H9 (cell line): Measurements from ENCODE around the gene COMP. TPM values are rescaled to one million over a fixed set of nuclear protein-coding genes. Genes with fewer than 3 reads are reported as not detected.

Experiments used
- DNase-seq: peaks from one replicate; pipeline ENCODE4 v3.0.0-alpha.2; 2017
- H2AFZ ChIP-seq: one replicate; pipeline ENCODE4 v1.6.1; 2013; ENCODE audit warnings: mild to moderate bottlenecking, low read length, control low read depth, moderate library complexity
- H2AK5ac ChIP-seq: 2 replicates; pipeline ENCODE4 v1.6.1; 2013; ENCODE audit warnings: low read length, control low read depth, mixed read lengths; ENCODE audit not compliant: insufficient read length
- H2BK120ac ChIP-seq: one replicate; pipeline ENCODE4 v1.6.1; 2013; ENCODE audit warnings: low read depth, mild to moderate bottlenecking, low read length, control low read depth, inconsistent platforms; ENCODE audit not compliant: poor library complexity, severe bottlenecking
- H2BK12ac ChIP-seq: 2 replicates; pipeline ENCODE4 v1.6.1; 2013; ENCODE audit warnings: low read length, control low read depth, mixed read lengths, low read depth; ENCODE audit not compliant: insufficient read length
- H2BK15ac ChIP-seq: 2 replicates; pipeline ENCODE4 v1.6.1; 2013; ENCODE audit warnings: low read depth, low read length, control low read depth
- H2BK20ac ChIP-seq: one replicate; pipeline ENCODE4 v1.6.1; 2013; ENCODE audit warnings: low read depth, mild to moderate bottlenecking, low read length, control low read depth, inconsistent platforms; ENCODE audit not compliant: poor library complexity, severe bottlenecking
- H2BK5ac ChIP-seq: 2 replicates; pipeline ENCODE4 v1.6.1; 2013; ENCODE audit warnings: low read length, control low read depth, mixed read lengths; ENCODE audit not compliant: insufficient read length
- H3K14ac ChIP-seq: 2 replicates; pipeline ENCODE4 v1.6.1; 2013; ENCODE audit warnings: low read length, control low read depth; ENCODE audit not compliant: insufficient read depth
- H3K18ac ChIP-seq: 2 replicates; pipeline ENCODE4 v1.6.1; 2013; ENCODE audit warnings: low read depth, mild to moderate bottlenecking, mixed read lengths, low read length, control low read depth; ENCODE audit not compliant: insufficient read length
- H3K23ac ChIP-seq: 2 replicates; pipeline ENCODE4 v1.6.1; 2013; ENCODE audit warnings: low read length, control low read depth, mixed read lengths, low read depth; ENCODE audit not compliant: insufficient read length
- H3K23me2 ChIP-seq: 2 replicates; pipeline ENCODE4 v1.6.1; 2013; ENCODE audit warnings: low read depth, mild to moderate bottlenecking, mixed read lengths, low read length, control low read depth; ENCODE audit not compliant: insufficient read length, poor library complexity, severe bottlenecking
- H3K27ac ChIP-seq: 2 replicates; pipeline ENCODE4 v1.5.1; 2013; ENCODE audit warnings: low read length, control low read depth, mixed read lengths, low read depth; ENCODE audit not compliant: insufficient read length
- H3K27me3 ChIP-seq: 2 replicates; pipeline ENCODE4 v1.6.1; 2013; ENCODE audit warnings: low read length, control low read depth, inconsistent platforms; ENCODE audit not compliant: insufficient read depth
- H3K4ac ChIP-seq: 2 replicates; pipeline ENCODE4 v1.6.1; 2013; ENCODE audit warnings: low read depth, mild to moderate bottlenecking, control low read depth, inconsistent platforms, low read length, moderate library complexity
- H3K4me1 ChIP-seq: 2 replicates; pipeline ENCODE4 v1.6.1; 2013; ENCODE audit warnings: low read length, control low read depth, inconsistent platforms; ENCODE audit not compliant: insufficient read depth
- H3K4me2 ChIP-seq: 2 replicates; pipeline ENCODE4 v1.6.1; 2013; ENCODE audit warnings: low read length, control low read depth, mixed read lengths; ENCODE audit not compliant: insufficient read length, insufficient read depth
- H3K56ac ChIP-seq: 2 replicates; pipeline ENCODE4 v1.6.1; 2013; ENCODE audit warnings: low read depth, mild to moderate bottlenecking, mixed read lengths, low read length, control low read depth; ENCODE audit not compliant: insufficient read length
- H3K79me1 ChIP-seq: 2 replicates; pipeline ENCODE4 v1.6.1; 2013; ENCODE audit warnings: low read depth, mild to moderate bottlenecking, moderate library complexity, low read length, control low read depth, inconsistent platforms; ENCODE audit not compliant: insufficient read depth, poor library complexity, severe bottlenecking
- H3K79me2 ChIP-seq: 2 replicates; pipeline ENCODE4 v1.6.1; 2013; ENCODE audit warnings: low read length, control low read depth, inconsistent platforms; ENCODE audit not compliant: insufficient read depth
- H3K9ac ChIP-seq: 2 replicates; pipeline ENCODE4 v1.6.1; 2013; ENCODE audit warnings: low read length, control low read depth, mixed read lengths; ENCODE audit not compliant: insufficient read length; ENCODE audit errors: extremely low read depth
- H3K9me3 ChIP-seq: one replicate; pipeline ENCODE4 v1.6.1; 2013; ENCODE audit warnings: low read depth, low read length, inconsistent platforms; ENCODE audit not compliant: control insufficient read depth
- H3T11ph ChIP-seq: one replicate; pipeline ENCODE4 v1.6.1; 2013; ENCODE audit warnings: mild to moderate bottlenecking, low read length, control low read depth, inconsistent platforms
- H4K20me1 ChIP-seq: one replicate; pipeline ENCODE4 v1.6.1; 2013; ENCODE audit not compliant: control insufficient read depth, insufficient read length, insufficient read depth
- H4K5ac ChIP-seq: 2 replicates; pipeline ENCODE4 v1.6.1; 2013; ENCODE audit warnings: low read depth, mild to moderate bottlenecking, mixed read lengths, low read length, control low read depth; ENCODE audit not compliant: insufficient read length
- H4K8ac ChIP-seq: replicated peaks from 2 replicates; pipeline ENCODE4 v1.6.1; 2013; ENCODE audit warnings: low read length, control low read depth, mixed read lengths, low read depth; ENCODE audit not compliant: insufficient read length
- H4K91ac ChIP-seq: 2 replicates; pipeline ENCODE4 v1.6.1; 2013; ENCODE audit warnings: low read depth, mild to moderate bottlenecking, moderate library complexity, mixed read lengths, low read length, control low read depth; ENCODE audit not compliant: insufficient read length
- H3K27ac Mint-ChIP-seq, 3 experiments: 2 replicates in 2 of 3; 3 replicates in 1 of 3; pipeline ENCODE4 v1.8.0; 2020 to 2021; ENCODE audit warnings: mixed read lengths in 3 of 3, mild to moderate bottlenecking in 1 of 3, moderate library complexity in 1 of 3
- H3K27me3 Mint-ChIP-seq: 2 replicates; pipeline ENCODE4 v1.8.0; 2021; ENCODE audit warnings: low read depth, mild to moderate bottlenecking, moderate library complexity, mixed read lengths
- H3K36me3 Mint-ChIP-seq, 3 experiments: 2 replicates in 2 of 3; 3 replicates in 1 of 3; pipeline ENCODE4 v1.8.0; 2020 to 2021; ENCODE audit warnings: low read depth in 3 of 3, mixed read lengths in 3 of 3; ENCODE audit not compliant: insufficient read depth in 1 of 3
- H3K4me1 Mint-ChIP-seq, 2 experiments: 2 replicates each; pipeline ENCODE4 v1.8.0; 2020; ENCODE audit warnings: mixed read lengths in 2 of 2
- H3K4me3 Mint-ChIP-seq, 2 experiments: 2 replicates in 1 of 2; 3 replicates in 1 of 2; pipeline ENCODE4 v1.8.0; 2020 to 2021; ENCODE audit warnings: mild to moderate bottlenecking in 2 of 2, mixed read lengths in 2 of 2, moderate library complexity in 1 of 2
- H3K9me3 Mint-ChIP-seq, 2 experiments: 2 replicates in 1 of 2; 3 replicates in 1 of 2; pipeline ENCODE4 v1.8.0; 2020; ENCODE audit warnings: mild to moderate bottlenecking in 2 of 2, mixed read lengths in 2 of 2, moderate library complexity in 1 of 2
- CTCF ChIP-seq: fragments of 200-600 bp; sonication (generic); conservative IDR thresholded peaks from 3 replicates; pipeline ENCODE4 v1.8.0; 2021; ENCODE audit warnings: antibody characterized with exemption, mild to moderate bottlenecking
- WGBS: extraction: QIAGEN DNeasy Blood & Tissue Kit; methylation state at CpG from one replicate; pipeline ENCODE4 v1.1.7; 2013; ENCODE audit warnings: missing lambda C conversion rate, low lambda C conversion rate, mixed read lengths; ENCODE audit not compliant: insufficient read length; ENCODE audit errors: extremely low coverage; 5-methylcytosine and 5-hydroxymethylcytosine counted together
- total RNA-seq: library from RNA; stranded (reverse); gene quantifications from 2 replicates; pipeline ENCODE4 v1.2.1, GENCODE V29; 2021

Gene COMP
- total RNA-seq, 1 experiment from 2014 or later = 0.15 TPM

- Histone ChIP-seq H3K4ac (no peak overlapping the region), H3K27ac (no peak overlapping the region), H3K18ac (no peak overlapping the region), H3K9ac (no peak overlapping the region), H3K23me2 (no peaks in the 10 kb centered on the region), H3K79me1 (no peaks in the 10 kb centered on the region), H3T11ph (no peak overlapping the region), H4K91ac (no peak overlapping the region), H3K56ac (no peak overlapping the region), H2BK120ac (no peak overlapping the region), H2AK5ac (no peak overlapping the region), H3K4me1 (no peaks in the 10 kb centered on the region), H2BK12ac (no peak overlapping the region), H4K20me1 (no peaks in the 10 kb centered on the region), H2BK5ac (no peak overlapping the region), H3K14ac (no peak overlapping the region), H2BK20ac (no peak overlapping the region), H3K27me3 (no peaks in the 10 kb centered on the region), H3K23ac (no peak overlapping the region), H4K8ac (no peak overlapping the region), H4K5ac (no peak overlapping the region), H3K79me2 (no peaks in the 10 kb centered on the region), H2BK15ac (no peak overlapping the region), H3K4me2 (no peak overlapping the region), H3K9me3 (no peaks in the 10 kb centered on the region), H2AFZ (no peak overlapping the region)
- TF ChIP-seq CTCF = no peak
- no CpG with 5 or more reads among the region's 16 CpGs for WGBS
- no peak for DNase-seq
- Mint-ChIP-seq H3K4me3 (no peak overlapping the region), H3K4me1 (0 out of 4 replicates have a peak, but pooled peaks cover 3 to 7% of the 10 kb centered on the region in 2 experiments), H3K9me3 (no peaks in the 10 kb centered on the region), H3K36me3 (peaks cover 3 to 25% (median 7%) of the 10 kb centered on the region in 3 experiments; a peak in 6 of 7 replicates), H3K27ac (no peak overlapping the region), H3K27me3 (peaks cover 30% of the 10 kb centered on the region)
Measured at GRCh38 chr19:18756896-18757295, 34.2 kb downstream of the COMP start.
